ENCODE data around the gene PDLIM1. TPM values are rescaled to one million over a fixed set of nuclear protein-coding genes. Genes with fewer than 3 reads are reported as not detected.
A peak's percentile ranks its signal among the peaks of the same experiment; 100 is the strongest.

Gene PDLIM1
- total and polyA plus RNA-seq, 8 donors = 41.7 to 289 (median 182) TPM

GRCh38 chr10:95297402-95297801 is 6.6 kb upstream of the PDLIM1 start:
- no peak overlapping the region for H3K27ac ChIP-seq
- no peaks in the 10 kb centered on the region for H3K9me3 ChIP-seq
- intact Hi-C loops (cut with DNase I; ENCODE audit: low total_unique reads) = no loop called here
- no peak overlapping the region for H3K4me3 ChIP-seq
- H3K27me3 ChIP-seq = no peaks in the 10 kb centered on the region
- H3K4me1 ChIP-seq = peaks cover 12 to 18% (median 15%) of the 10 kb centered on the region in 4 donors
- 88 to 96% (median 96%) methylated on average over 3 of the region's 3 CpGs for WGBS, 5 donors
- no peaks in the 10 kb centered on the region for H3K36me3 ChIP-seq
- TF ChIP-seq EP300 (IDR thresholded peaks at IDR 0.05) (no peak), POLR2A (IDR thresholded peaks at IDR 0.05) (no peak), CTCF (IDR thresholded peaks at IDR 0.05) (no peak)
- no peak for DNase-seq

- 95 to 100% (median 98%) methylated on average over 4 of the region's 4 CpGs for WGBS, 5 donors
- no peaks in the 10 kb centered on the region for H3K9me3 ChIP-seq
- H3K4me3 ChIP-seq = no peak overlapping the region
- no peaks in the 10 kb centered on the region for H3K27me3 ChIP-seq
- peaks cover 12 to 18% (median 15%) of the 10 kb centered on the region in 4 donors for H3K4me1 ChIP-seq
- intact Hi-C loops (cut with DNase I; ENCODE audit: low total_unique reads) = no loop called here
- no peak overlapping the region for H3K27ac ChIP-seq
- TF ChIP-seq CTCF (IDR thresholded peaks at IDR 0.05) (no peak), POLR2AphosphoS5 (IDR thresholded peaks at IDR 0.05) (no peak), POLR2A (IDR thresholded peaks at IDR 0.05) (no peak), EP300 (IDR thresholded peaks at IDR 0.05) (no peak)
- H3K36me3 ChIP-seq = no peaks in the 10 kb centered on the region
- DNase-seq = no peak
Observed at GRCh38 chr10:95296764-95297163, 6.0 kb upstream of the PDLIM1 start.

- Histone ChIP-seq H3K27me3 (peaks cover 0 to 6% (median 0%) of the 10 kb centered on the region in 3 donors), H3K36me3 (no peaks in the 10 kb centered on the region), H3K27ac (peak overlapping the region; percentile 22 to 81 (median 65)), H3K9me3 (no peaks in the 10 kb centered on the region), H3K4me3 (peak overlapping the region; percentile 36 to 50 (median 38)), H3K4me1 (peaks cover 12 to 24% (median 20%) of the 10 kb centered on the region in 4 donors)
- TF ChIP-seq CTCF (IDR thresholded peaks at IDR 0.05) (no peak), POLR2AphosphoS5 (IDR thresholded peaks at IDR 0.05) (peak in 2 of 3 donors; percentile 36 to 49)
- 2 to 12% (median 3%) methylated on average over 20 to 39 of the region's 39 CpGs for WGBS, 5 donors
- peak; percentile 69 to 88 for DNase-seq
- intact Hi-C loops (cut with DNase I; ENCODE audit: low total_unique reads) = no loop called here
Observed at GRCh38 chr10:95295031-95295755, 4.4 kb upstream of the PDLIM1 start.

- no peaks in the 10 kb centered on the region for H3K36me3 ChIP-seq
- intact Hi-C loops (cut with DNase I; ENCODE audit: low total_unique reads) = no loop called here
- TF ChIP-seq POLR2A (IDR thresholded peaks at IDR 0.05) (no peak), EP300 (IDR thresholded peaks at IDR 0.05) (no peak), POLR2AphosphoS5 (IDR thresholded peaks at IDR 0.05) (no peak), CTCF (IDR thresholded peaks at IDR 0.05) (no peak)
- 80 to 90% (median 84%) methylated on average over 3 of the region's 3 CpGs for WGBS, 5 donors
- no peak for DNase-seq
- no peak overlapping the region for H3K27ac ChIP-seq
- H3K9me3 ChIP-seq = no peaks in the 10 kb centered on the region
- no peak overlapping the region for H3K4me3 ChIP-seq
- peaks cover 0 to 14% (median 0%) of the 10 kb centered on the region in 3 donors for H3K27me3 ChIP-seq
- peaks cover 12 to 38% (median 32%) of the 10 kb centered on the region in 4 donors for H3K4me1 ChIP-seq
Observed at GRCh38 chr10:95293631-95294030, 2.8 kb upstream of the PDLIM1 start.
